Activated B cell treated with CpG ODN at 0.5 μM for 24 hours (primary cell): ENCODE measurements around the gene OR2G2. TPM values are rescaled to one million over a fixed set of nuclear protein-coding genes. Genes with fewer than 3 reads are reported as not detected.

Experiments
- ATAC-seq: fragments of 200-7000 bp; cut with Tn5 transposase; one replicate; pipeline ENCODE4 v1.10.0; 2021; ENCODE audit warnings: low read depth, mild to moderate bottlenecking, moderate library complexity
- CTCF ChIA-PET: fragments of 350-600 bp; sonication (Branson Sonifier 250); formaldehyde crosslinking; loops from one replicate; lab custom pipeline; 2021; ENCODE audit warnings: antibody characterized with exemption; lab: Charles Lee
- POLR2A ChIA-PET: fragments of 350-600 bp; sonication (Branson Sonifier 250); formaldehyde crosslinking; loops from one replicate; lab custom pipeline; 2021; ENCODE audit warnings: antibody characterized with exemption; lab: Charles Lee
- DNase-seq: peaks from one replicate; pipeline ENCODE4 v3.0.0; 2022
- H3K27ac Mint-ChIP-seq: one replicate; pipeline ENCODE4 v1.8.0; 2020; ENCODE audit warnings: mixed read lengths
- H3K27me3 Mint-ChIP-seq: one replicate; pipeline ENCODE4 v1.8.0; 2021; ENCODE audit warnings: mixed read lengths
- H3K36me3 Mint-ChIP-seq: one replicate; pipeline ENCODE4 v1.8.0; 2021; ENCODE audit warnings: low read depth, mixed read lengths
- H3K4me1 Mint-ChIP-seq: one replicate; pipeline ENCODE4 v1.8.0; 2021; ENCODE audit warnings: mixed read lengths
- H3K4me3 Mint-ChIP-seq: one replicate; pipeline ENCODE4 v1.8.0; 2020; ENCODE audit warnings: mild to moderate bottlenecking, mixed read lengths
- H3K9me3 Mint-ChIP-seq: one replicate; pipeline ENCODE4 v1.8.0; 2020; ENCODE audit warnings: mixed read lengths
- CTCF ChIP-seq: fragments of 200-600 bp; IDR thresholded peaks from one replicate; pipeline ENCODE4 v1.8.0; 2022; ENCODE audit warnings: antibody characterized with exemption, mild to moderate bottlenecking
- intact Hi-C: fragments of 100-400 bp; cut with micrococcal nuclease; formaldehyde crosslinking; loops from one replicate; pipeline ENCODE4 v1.15.1; 2024
- total RNA-seq: library from RNA; stranded (reverse); gene quantifications from 2 replicates; pipeline ENCODE4 v1.2.3, GENCODE V29; 2022

The OR2G2 gene
- total RNA-seq, 1 donor from 2014 or later: not detected

DNA sequence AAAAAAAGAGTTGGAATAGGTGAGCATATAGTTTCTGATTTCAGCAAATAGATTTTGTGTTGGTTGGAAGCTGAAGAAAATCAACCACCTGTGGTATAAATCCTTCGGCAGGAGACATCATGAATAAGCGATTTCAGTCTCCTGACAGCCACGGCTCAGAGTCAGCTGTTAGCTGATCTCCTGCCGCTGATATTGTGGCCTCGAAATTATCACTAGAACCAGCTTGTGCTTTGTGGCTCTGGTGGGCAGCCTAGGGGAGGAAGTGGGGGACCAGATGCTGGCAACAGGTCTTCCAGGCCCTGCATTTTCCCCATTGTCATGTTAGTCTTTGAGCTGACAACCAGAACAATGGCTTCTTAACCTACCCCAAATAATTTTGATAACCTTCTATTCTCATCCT is 40.1 kb upstream of the OR2G2 start:
- H3K9me3 Mint-ChIP-seq: no peaks in the 10 kb centered on the region
- no peak for ATAC-seq
- H3K4me3 Mint-ChIP-seq: no peak overlapping the region
- intact Hi-C loops: no loop called here
- peaks cover 21% of the 10 kb centered on the region for H3K27me3 Mint-ChIP-seq
- H3K27ac Mint-ChIP-seq: no peak overlapping the region
- no peaks in the 10 kb centered on the region for H3K36me3 Mint-ChIP-seq
- H3K4me1 Mint-ChIP-seq: peaks cover 7% of the 10 kb centered on the region
- TF ChIP-seq CTCF: no peak
- ChIA-PET POLR2A (no interaction called here), CTCF (no interaction called here)
- DNase-seq: no peak

- H3K27me3 Mint-ChIP-seq: peaks cover 21% of the 10 kb centered on the region
- intact Hi-C loops: no loop called here
- ChIA-PET CTCF (no interaction called here), POLR2A (no interaction called here)
- no peak for DNase-seq
- TF ChIP-seq CTCF: no peak
- H3K27ac Mint-ChIP-seq: no peak within 1 kb of the TSS
- no peak within 1 kb of the TSS for H3K4me3 Mint-ChIP-seq
- peaks cover 7% of the 10 kb centered on the region for H3K4me1 Mint-ChIP-seq
- no peak for ATAC-seq
- no peaks in the 10 kb centered on the region for H3K9me3 Mint-ChIP-seq
- no peaks in the 10 kb centered on the region for H3K36me3 Mint-ChIP-seq
Observed at GRCh38 chr1:247548769-247549182, 39.4 kb upstream of the OR2G2 start, which contains the start of gene GCSAML. GCSAML (plus strand) TSS chr1:247549134; CDS start chr1:247549192, 58 bp downstream.

DNA sequence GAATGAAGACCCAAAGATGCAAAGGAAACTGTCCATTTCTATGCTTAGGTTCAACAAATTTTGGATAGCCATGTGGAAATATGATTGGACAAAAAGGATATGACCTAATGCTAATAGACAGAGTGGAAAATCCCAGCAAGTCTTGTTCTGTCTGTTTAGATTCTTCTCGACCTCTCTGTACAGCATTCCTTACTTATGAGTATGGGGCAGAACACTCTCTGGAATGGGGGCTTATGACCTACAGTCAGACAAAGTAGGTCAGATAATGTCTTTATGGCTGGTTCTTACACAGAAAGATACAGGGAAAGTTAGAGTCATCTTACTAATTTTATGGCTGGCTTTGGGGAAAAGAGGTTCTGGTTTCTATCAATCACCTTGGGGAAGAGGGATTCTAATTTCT is 36.4 kb upstream of the OR2G2 start:
- Mint-ChIP-seq H3K4me1 (peaks cover 7% of the 10 kb centered on the region), H3K27ac (no peak overlapping the region)

DNA sequence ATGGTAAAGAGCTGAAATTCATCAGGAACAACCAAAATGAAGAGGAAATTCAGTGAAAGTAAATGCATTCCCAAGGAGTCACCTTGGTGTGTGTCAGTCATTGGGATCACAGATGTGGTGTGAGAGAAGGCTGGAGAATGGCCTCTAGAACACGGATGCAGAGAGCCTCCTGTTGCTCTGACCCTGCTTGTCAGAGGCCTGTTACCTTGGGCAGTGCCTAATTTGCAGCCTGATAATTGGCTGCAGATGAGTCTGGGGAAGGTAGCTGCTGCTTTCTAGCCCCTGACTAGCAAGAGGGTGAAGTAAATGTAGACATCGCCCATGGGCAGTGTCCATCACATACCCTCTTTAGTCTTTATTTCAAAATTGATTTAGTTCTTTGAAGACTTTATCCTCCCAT is 35.9 kb upstream of the OR2G2 start:
- no peak overlapping the region for H3K27ac Mint-ChIP-seq
- peaks cover 11% of the 10 kb centered on the region for H3K27me3 Mint-ChIP-seq
- POLR2A ChIA-PET: no interaction called here
- ATAC-seq (no peak), DNase-seq (no peak)
- CTCF ChIA-PET: no interaction called here
- no peaks in the 10 kb centered on the region for H3K36me3 Mint-ChIP-seq
- H3K4me3 Mint-ChIP-seq: no peak overlapping the region
- no peak for TF ChIP-seq CTCF
- H3K4me1 Mint-ChIP-seq: peaks cover 7% of the 10 kb centered on the region
- no peaks in the 10 kb centered on the region for H3K9me3 Mint-ChIP-seq
- intact Hi-C loops: no loop called here

More for the DNA sequence above, 36.4 kb upstream of the OR2G2 start:
- POLR2A ChIA-PET: no interaction called here
- no peak for DNase-seq
- no peaks in the 10 kb centered on the region for H3K9me3 Mint-ChIP-seq
- TF ChIP-seq CTCF: no peak
- peaks cover 11% of the 10 kb centered on the region for H3K27me3 Mint-ChIP-seq
- ATAC-seq: no peak
- H3K36me3 Mint-ChIP-seq: no peaks in the 10 kb centered on the region
- intact Hi-C loops: no loop called here
- H3K4me3 Mint-ChIP-seq: no peak overlapping the region
- CTCF ChIA-PET: no interaction called here

- DNase-seq: no peak
- Mint-ChIP-seq H3K36me3 (no peaks in the 10 kb centered on the region), H3K4me3 (no peak overlapping the region), H3K27me3 (no peaks in the 10 kb centered on the region), H3K27ac (no peak overlapping the region), H3K4me1 (no peaks in the 10 kb centered on the region), H3K9me3 (no peaks in the 10 kb centered on the region)
- no peak for ATAC-seq
- TF ChIP-seq CTCF: no peak
- ChIA-PET CTCF (no interaction called here), POLR2A (no interaction called here)
- intact Hi-C loops: no loop called here
Observed at GRCh38 chr1:247557926-247558674, 30.1 kb upstream of the OR2G2 start.
